Kasumi-1 (cell line): ENCODE measurements around the gene SLCO4C1.
A peak's percentile ranks its signal among the peaks of the same experiment; 100 is the strongest.

Experiments used
- DNase-seq, 2 experiments: peaks; one replicate each; lab custom pipeline; 2025; lab: John Stamatoyannopoulos, UW

SLCO4C1 gene

DNA sequence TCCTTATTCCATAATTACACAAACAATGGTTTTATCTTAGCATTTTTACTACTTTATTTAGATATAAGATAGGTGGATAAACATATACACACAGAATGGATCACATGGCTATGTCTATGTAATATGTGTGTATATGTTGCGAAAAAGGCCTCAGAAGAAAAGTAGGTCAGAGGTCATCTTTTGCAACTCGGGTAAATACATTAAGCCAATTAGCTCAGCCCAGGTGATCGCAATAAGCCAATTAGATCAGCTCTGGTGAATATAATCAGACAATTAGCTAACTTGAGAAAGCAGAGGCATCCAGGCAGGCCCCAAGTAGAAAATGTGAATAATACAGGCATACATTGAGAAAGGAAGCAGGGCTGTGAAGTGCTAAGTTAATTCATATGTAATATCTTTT lies 24.3 kb downstream of the SLCO4C1 start:
- no peak for DNase-seq

DNA sequence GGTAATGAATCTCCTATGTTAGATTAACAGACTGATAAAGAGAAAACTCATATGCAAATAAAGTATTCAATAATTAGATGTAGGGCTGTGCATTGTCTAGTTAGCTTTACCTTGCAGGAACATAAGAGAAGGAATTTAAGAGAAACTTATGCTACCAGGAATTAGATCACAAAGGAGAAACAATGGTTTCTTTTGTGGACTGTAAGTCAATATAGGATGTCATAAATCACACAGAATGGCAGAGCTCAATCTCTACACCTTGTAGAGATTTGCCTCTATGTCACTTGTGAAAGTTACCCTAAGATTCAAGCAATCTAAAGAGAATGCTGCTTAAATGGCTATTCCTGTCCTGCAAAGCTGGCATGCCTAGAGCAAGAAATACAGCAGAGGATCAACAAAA lies 26.0 kb downstream of the SLCO4C1 start:
- DNase-seq = no peak

DNA sequence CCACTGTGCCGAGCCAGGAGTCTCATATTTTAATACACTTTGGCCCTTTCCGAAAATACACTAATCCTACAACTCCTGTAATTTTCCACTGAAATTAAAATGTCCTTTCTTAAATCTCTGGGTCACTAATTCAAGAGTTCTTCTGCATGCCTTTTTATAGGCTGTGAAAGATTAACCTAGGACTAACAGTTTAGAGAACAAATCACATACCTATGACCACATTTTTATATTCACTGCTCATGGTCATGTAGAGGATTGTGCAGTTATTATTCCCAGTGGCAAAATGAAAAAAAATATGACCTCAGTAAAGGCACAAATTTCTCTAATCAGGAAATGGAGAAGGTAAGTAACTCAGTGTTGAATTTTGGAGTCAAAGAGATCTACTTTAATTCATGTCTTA lies 33.4 kb downstream of the SLCO4C1 start:
- no peak for DNase-seq

DNA sequence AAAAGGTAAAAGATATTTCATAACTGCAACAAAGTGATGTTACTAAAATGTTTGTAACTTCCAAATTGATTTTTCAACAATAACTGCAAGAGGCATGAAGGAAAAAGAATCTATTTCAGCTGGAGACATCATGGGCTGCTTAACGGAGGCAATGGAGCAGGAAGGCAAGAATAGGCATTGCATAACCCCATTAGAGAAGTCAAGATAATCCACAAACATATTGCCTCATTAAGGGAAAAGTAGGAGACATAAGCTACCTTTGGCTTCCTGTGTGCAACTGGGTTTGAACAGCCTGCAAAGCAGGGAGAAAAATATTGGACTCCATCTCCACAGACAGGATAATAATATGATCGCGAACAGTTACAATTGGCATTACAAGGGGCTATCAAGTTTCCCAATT lies 46.7 kb downstream of the SLCO4C1 start:
- DNase-seq = no peak

DNA sequence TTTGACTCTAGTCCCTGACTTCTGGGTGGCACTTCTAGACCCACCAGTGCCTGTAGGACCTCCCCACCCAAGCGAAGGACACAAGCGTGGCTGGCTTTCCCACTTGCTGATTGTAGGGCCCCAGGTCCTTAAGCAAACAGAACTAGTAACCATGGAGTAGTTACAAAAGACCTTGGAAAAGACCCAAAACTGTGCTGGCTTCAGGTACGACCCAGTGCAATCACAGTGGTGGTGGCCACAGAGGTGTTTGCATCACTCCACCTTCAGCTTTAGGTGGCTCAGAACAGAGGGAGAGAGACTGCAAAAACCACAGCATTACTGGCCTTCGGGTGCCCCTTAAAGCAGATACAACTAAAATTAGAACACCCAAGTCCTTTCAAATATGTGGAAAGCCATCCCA lies 52.9 kb downstream of the SLCO4C1 start:
- DNase-seq = no peak

DNA sequence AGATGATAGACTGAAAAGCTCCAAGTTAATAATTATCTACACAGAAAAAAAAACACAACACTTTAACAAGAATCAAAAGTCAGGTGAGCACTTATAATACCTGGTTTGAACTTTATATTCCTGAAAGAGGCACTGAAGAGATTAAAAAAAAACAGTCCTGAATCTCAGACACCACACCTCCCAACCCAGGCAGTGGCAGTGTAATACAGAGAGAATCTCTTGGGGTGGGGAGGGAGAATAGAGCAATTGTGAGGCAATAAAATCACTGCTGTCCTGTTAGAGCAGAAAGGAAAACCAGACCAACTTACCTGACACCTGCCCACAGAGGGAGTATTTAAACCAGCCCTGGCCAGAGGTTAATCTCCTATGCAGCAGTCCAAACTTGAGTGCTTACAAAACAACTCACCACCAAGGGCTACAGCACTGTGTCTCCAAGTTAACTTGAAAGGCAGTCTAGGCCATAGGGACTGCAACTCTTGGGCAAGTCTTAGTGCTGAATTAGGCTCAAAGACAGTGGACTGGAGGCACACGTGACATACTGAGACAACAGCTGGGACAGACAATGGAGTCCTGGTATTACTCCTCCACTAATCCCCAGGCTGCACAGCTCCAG lies 54.2 kb downstream of the SLCO4C1 start:
- no peak for DNase-seq

DNA sequence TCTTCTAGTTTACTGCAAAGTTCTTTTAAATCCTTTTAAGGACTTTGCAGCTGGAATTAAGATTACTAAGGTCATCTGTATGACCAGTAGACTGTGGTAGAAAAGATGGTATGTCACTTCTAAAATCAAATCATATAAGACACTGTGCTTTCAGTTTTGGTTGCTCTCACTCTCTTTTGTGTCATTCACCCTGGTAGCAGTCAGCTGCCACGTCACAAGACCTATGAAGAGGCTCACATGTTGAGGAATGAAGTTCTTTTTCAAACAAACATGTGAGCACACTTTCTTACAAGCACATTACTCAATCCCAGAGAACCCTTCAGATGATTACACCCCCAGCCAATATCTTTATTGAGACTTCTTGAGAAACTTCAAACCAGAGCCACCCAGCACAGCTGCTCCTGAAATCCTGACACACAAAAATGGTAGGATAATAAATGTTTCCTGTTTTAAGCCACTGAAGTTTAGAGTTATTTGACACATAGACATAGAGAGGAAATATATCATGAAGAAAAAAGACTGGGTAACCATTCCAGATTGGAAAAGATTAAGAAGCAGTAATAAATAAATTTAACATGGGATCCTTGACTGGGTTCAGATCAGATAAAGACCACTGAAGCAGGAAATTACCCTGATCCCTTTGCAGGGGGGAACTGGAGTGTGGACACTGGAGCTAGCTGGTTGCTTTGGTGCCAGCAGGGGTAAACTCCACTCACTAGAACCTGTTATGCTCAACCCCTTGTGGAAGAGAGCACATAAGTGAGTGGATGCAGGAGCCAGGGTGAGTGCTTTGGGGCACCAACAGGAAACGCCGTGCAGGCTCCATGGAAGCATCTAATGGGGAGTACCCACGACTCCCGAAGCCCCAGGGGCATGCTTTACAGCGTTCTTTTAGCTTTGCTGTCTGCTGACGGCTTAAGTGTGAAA lies 64.1 kb downstream of the SLCO4C1 start:
- DNase-seq = no peak

DNA sequence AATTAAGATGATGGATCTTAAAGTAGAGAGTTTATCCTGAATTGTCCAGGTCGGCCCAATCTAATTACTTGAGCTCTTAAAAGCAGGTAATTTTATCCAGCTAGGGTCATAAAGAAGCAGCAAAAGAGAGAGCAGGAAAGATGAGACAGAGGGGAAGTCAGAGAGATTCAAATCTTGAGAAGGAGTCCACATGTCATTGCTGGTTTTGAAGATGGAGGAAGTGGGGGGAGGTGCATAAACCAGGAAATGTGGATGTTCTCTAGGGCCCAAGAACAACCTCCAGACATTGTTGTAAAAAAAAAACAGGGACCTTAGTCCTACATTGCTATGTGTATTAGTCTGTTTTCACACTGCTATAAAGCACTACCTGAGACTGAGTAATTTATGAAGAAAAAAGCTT lies 66.4 kb downstream of the SLCO4C1 start:
- peak; percentile 42 to 56 for DNase-seq

DNA sequence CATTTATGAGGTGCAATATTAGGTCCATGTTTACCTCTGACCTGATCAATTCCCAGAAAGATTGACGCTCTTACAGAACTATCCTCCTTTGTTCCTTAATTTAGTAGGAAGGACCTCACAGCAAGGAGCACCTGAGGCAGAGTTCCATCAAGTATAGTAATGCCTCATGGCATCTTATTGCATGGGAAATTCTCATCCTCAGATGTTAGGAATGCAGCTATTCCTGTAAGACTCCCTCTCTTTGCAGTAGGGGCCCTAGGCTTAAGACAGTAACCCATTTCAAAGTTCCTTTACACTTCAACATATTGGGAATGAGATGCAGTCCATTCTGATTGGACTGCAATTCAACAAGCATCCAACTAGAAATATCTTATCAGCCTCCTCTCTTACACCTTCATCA lies 69.8 kb downstream of the SLCO4C1 start:
- no peak for DNase-seq

DNA sequence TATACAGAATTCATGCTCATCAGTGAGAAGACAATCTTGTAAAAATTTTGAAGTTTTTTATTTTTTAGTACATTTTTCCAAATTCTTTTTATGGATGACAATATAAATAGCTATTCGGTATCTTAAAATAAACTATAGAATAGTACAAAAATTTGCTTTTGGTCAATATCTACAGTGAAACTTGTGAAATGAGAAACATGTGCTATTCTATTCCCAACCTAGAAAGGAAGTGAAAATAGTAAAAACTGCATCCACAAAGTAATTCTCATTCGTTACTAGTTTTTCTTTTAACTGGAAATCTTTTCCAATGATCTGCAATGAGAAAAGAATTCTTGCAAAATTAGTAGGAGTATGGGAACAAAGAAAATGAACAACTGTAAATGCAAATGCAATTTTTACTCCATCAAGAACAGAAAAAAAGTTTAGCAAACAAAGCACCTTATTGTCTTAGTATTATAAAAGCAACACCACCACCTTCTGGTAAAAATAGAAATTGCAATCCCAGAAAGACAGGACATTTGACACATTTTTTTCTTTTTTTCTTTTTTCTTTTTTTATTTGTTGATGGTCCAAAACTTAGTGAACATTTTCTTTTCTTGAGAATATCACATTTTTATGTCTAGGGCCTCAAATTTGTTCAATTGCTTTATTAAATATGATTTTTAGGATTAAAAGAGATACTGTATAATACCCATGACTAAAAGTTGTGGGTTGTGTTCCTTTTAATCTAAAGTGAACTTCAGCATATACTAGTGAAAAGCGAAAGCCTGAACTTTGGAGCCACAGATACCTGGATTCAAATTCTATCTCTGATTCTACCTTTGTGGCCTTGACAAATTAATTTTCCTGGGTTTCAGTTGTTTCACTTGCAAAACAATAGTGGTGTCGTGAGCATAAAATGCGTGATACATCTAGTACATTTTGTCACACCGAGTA lies 72.3 kb downstream of the SLCO4C1 start:
- DNase-seq = peak; percentile 45 to 61

DNA sequence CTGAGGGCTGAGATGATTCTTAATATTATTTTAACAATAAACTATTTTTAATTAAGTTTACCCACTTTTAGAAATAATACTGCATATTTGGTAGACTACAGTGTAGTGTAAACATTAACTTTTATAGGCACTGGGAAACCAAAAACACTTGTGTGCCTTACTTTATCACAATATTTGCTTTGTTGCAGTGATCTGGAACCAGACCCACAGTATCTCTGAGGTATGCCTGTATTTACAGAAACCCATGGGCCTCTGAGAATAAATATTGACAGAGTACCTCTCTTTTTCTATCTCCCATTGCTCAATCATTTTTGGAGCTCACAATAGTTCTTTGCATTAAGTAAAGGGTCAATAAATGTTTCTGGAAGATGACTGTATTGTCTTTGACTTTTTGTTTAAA lies 73.3 kb downstream of the SLCO4C1 start:
- no peak for DNase-seq

DNA sequence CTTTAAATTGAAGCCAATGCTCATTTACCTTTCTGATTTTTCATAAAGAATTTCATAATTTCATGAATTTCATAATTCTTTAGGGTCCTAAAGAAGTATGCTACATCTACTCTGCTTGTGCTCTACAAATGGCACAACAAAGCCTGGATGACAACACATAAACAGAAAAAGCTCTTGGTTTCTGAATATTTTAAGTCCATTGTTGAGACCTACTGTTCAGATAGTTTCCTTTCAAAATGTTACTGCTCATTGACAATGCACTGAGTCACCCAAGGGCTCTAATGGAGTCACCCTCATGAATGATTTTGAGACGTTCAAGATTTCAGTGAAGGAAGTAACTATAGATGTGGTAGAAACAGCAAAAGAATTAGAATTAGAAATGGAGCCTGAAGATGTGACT lies 74.1 kb downstream of the SLCO4C1 start:
- DNase-seq = no peak

DNA sequence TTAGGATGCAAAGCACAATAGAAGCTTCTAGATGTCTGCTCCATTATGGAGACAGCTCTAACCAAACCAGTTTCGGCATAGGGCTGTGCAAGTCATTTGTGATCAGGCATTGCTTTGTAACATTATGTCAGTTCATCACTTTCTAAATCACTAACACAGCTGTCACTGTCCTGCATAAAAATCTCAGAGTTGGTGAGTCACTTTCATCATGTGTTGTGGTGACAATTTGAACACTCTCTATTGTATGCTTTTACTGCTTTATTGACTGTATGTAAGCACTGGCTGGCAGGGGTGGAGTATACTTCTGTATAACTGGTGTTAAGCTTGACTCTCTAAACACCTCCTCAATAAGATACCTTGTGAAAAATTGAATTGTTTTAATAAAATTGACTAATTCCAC lies 77.9 kb downstream of the SLCO4C1 start:
- no peak for DNase-seq

DNA sequence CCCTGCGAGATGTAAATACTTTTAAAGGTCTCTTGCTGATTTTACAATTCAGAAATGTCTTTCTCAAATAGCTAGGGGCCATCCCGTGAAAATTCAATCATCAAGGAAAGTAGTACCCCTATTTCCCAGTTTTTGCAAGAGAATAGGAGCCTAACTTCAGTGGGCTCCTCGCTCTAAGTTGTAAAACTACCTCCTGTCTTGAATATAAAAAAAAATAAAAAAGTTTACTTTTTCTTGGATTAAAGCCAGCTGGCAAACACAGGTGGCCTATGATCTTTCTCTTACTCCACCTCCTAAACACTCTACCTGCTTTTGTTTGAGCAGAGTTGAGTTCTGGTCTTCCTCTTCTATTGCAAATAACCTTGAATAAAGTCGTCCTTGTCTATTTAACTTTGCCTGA lies 79.4 kb downstream of the SLCO4C1 start:
- DNase-seq = no peak

DNA sequence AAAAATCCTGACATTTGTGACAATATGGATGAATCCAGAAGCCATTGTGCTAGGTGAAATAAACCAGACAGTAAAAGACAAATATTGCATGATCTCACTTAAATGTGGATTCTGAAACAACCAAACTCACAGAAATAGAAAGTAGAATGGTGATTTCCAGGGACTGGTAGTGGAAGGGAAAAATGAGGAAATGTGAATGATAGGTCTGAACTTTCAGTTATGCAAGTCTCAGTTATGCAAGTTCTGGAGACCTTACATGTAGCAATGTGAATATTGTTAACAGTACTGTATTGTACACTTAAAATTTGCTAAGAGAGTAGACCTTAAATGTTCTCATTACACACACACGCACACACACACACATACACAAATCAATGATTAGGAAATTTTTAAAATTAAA lies 84.9 kb downstream of the SLCO4C1 start:
- peak; percentile 36 to 53 for DNase-seq

DNA sequence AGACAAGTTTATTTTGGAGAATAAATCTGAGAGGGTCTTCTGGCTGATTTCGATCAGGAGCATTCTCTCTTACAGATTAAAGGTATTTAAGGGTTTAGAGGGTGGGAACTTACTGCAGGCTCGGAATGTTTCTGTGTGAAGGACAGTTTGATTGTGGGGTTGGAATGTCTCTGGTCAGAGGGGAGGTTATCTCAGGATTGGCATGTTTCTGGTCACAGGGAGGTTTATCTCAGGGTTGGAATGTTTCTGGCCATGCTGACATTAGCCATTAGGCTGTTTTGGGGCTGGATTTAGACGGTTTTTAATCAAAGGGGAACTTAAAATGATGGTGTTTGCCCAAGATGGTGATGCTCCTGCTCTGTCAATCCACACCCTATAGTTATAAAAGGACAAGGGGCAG lies 95.2 kb downstream of the SLCO4C1 start:
- DNase-seq = no peak

DNA sequence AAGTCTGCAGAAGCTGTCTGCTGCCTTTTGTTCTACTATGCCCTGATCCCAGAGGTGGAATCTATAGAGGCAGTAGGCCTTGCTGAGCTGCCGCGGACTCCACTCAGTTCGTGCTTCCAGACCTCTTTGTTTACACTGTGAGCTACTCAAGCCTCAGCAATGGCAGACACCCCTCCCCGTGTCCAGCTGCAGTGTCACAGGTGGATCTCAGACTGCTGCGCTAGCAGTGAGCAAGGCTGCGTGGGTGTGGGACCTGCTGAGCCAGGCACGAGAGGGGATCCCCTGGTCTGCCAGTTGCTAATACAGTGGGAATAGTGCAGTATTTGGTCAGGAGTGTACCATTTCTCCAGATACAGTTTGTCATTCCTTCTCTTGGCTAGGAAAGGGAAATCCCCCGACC lies 99.6 kb downstream of the SLCO4C1 start:
- DNase-seq = no peak
